ENCODE data around the gene ELOVL2.
"Not testable (repeated sequence)": the region's sequence is repeated elsewhere in the genome, so short reads cannot be mapped to it uniquely, and the experiment has no call there.

The ELOVL2 gene

GRCh38 chr6:11021003-11021402 is 23.1 kb downstream of the ELOVL2 start:
- DNase-seq, result no peak

GRCh38 chr6:11018225-11018624 is 25.9 kb downstream of the ELOVL2 start:
- no peak for DNase-seq

GRCh38 chr6:11017090-11017489 is 27.0 kb downstream of the ELOVL2 start:
- no peak for DNase-seq

- DNase-seq, result no peak
Observed at GRCh38 chr6:11016452-11016851, 27.7 kb downstream of the ELOVL2 start.

DNA sequence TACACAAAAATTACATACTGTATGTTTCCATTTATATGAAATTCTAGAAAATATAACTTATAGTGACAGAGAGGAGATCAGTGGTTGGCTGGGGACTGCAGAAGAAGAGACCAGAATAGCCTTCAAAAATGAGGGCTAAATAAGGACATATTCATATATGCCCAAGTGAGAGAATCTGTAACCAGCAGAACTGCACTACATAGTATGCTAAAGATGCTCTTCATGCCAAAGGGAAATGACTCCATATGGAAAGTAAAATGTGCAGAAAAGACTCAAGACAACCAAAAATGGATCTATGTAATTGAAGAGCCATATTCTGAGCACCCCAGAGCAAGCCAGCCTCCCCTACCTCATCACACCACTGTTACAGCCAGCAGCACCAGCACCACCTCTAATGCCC is 29.0 kb downstream of the ELOVL2 start:
- DNase-seq, result no peak

DNA sequence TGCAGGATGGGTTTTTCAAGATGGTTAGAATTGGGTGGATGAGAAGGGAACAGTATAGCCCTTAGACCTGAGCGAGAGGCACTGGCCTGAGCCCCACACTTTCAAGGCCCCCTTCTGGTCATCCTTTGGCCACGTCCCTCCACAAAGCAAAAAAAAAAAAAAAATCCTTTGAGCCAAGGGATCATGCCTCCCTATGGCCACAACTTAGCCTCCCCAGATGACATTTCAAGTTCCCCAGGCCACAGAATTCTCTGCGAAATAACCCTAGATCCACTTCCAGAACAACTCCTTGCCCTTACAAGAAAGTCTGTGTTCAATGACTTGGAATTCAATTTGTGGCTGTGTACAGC is 30.4 kb downstream of the ELOVL2 start:
- no peak for DNase-seq

GRCh38 chr6:11012976-11013720 is 31.0 kb downstream of the ELOVL2 start:
- no peak for DNase-seq

DNA sequence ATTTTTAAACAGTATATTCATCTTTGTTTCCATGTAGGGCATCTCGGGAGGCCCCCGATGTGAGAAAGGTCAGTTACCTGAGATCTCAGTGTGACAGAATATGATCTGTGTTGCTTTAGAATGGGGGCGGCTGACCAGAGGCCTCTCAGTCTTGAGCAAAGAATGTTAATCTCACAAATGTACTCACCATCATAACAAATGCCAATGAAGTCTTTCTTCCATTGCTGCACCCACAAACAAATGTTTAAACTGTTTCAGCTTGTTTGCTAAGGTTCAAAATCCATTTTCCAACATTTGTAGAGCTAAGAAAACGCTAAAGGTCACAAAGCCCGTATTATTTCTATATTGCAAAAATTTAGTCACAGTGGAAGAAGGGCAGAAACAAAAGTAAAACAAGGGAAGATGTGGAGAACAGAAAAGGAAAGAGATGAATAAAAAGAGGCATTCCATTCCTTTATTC is 31.8 kb downstream of the ELOVL2 start:
- DNase-seq, result no peak

DNA sequence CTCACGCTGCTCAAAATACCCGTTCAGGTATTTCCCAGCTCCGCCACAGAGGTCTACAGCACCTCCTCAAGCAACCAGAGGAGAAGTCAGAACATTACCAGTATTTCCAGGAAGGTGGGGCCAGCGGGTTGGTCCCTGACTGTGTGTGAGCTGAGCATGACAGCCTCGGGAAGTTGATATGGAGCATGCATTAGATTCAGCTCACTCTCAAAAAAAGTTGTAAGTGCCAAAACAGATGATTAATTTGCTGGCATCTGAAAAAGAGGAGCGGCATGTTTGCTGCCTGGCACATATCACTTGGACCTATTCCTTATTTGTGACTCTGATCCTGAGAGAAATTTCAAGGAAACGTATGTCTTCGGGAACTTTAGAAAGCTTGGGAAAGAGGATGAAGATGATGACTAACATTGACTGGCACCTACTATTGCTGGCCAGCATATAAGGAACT is 32.3 kb downstream of the ELOVL2 start:
- DNase-seq, result peak; percentile 24

GRCh38 chr6:11009353-11009752 is 34.8 kb downstream of the ELOVL2 start:
- DNase-seq, result peak; percentile 84

- peak; percentile 50 for DNase-seq
Observed at GRCh38 chr6:11008821-11009220, 35.3 kb downstream of the ELOVL2 start.

DNA sequence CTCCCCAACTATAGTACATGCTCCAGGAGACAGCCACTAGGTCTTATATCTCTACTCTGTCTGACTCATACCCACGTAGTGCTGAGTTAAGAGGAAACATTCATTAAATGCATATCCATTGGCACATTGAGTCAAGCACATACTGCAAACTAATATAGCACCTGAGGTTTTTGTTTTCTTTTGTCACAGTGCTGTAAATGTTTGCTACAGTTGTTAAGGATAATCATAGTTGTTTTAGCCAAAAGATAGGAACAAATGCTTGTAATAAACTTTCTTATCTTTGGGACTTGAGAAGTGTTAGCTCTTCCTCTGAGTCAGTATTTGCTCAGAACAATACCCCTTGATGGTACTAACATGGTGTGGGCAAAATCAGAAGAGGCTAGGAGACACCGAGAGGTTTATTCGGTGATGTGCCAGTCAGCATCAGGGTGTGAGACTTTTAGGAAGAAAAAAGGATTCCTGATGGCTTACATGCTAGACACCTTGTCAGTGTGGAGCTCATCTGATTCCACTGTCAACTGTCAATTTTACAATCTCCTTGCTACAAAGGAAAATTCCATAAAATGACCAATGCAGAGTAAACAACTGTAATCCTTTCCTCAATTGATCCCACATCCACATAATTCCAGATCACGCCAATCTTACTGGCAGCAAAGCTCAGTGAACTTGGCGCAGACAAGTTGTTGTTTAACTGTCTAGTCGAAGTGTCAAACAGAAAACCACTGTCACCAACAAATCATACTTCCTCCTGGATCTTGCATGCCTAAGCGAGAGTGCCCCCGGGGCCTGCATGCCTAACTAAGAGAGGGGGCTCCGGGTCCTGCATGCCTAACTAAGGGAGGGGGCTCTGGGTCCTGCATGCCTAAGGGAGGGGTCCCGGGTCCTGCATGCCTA is 36.1 kb downstream of the ELOVL2 start:
- peak; percentile 37 for DNase-seq

DNA sequence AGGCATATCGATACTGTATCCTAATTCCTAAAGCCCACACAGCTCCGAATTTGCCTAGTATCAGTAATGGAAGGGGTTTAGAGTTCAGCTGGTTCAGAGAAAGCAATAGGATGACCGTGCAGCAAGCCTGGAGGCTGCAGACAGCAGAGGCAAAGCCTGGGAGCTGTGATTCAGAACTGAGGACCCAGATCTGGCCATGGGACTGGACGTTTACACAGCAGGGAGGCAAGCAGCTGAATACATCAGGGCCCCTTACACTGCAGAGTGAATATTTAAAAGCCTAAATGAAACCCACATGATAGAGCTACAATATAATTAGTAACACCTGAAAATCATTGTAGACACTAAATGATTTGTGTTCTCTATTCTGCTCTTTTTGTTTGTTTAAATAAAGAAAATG is 38.0 kb downstream of the ELOVL2 start:
- peak; percentile 79 for DNase-seq

DNA sequence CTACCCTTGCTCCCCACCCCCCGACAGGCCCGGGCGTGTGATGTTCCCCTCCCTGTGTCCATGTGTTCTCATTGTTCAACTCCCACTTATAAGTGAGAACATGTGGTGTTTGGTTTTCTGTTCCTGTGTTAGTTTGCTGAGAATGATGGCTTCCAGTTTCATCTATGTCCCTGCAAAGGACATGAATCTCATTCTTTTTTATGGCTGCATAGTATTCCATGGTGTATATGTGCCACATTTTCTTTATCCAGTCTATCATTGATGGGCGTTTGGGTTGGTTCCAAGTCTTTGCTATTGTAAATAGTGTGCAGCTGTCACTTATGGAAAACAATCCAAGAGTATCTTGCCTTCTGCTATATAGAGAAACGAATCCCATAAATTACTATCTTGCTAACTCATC is 40.8 kb downstream of the ELOVL2 start:
- not testable (repeated sequence) for DNase-seq

- DNase-seq, result no peak
Observed at GRCh38 chr6:11002176-11002575, 41.9 kb downstream of the ELOVL2 start.

DNA sequence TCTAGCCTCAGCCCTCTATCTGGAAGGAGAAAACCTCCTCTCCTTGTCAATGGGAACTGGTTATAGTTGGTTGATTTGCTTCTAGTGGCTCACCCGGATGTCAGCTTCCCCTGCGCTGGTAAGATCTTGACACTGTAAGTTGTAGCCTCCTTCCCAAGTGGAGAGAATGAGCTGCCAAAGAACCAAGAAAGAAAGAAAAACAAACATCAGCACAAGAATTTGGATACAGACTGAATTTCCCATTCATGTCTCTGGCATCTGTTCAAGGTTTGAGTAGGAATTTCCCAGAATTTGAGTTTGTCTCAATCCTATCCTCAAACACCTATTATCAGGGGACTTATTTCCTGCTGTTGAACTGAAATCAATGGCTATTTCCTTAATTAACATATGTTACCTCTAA is 44.1 kb downstream of the ELOVL2 start:
- DNase-seq, result peak; percentile 83

- no peak for DNase-seq
Observed at GRCh38 chr6:10995114-10995707, 48.9 kb downstream of the ELOVL2 start.

- DNase-seq, result no peak
Observed at GRCh38 chr6:10993896-10994295, 50.2 kb downstream of the ELOVL2 start.

- no peak for DNase-seq
Observed at GRCh38 chr6:10991115-10991514, 53.0 kb downstream of the ELOVL2 start.

DNA sequence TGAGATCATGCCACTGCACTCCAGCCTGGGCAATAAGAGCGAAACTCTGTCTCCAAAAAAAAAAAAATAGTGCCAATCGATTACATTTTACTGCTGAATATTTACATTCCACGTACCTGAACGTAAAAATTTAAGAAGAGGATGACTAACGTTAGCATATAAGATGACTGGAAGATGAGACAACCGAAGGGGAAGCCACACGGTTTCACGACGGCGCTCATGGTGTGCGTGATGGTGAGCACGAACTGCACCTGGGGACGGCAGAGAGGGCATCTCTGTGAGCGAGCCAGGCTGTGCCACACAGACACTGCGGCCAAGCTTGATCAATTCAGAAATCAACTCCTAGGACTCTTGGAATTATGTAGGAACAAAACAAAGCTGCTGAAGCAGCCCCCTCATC is 54.5 kb downstream of the ELOVL2 start:
- no peak for DNase-seq

DNA sequence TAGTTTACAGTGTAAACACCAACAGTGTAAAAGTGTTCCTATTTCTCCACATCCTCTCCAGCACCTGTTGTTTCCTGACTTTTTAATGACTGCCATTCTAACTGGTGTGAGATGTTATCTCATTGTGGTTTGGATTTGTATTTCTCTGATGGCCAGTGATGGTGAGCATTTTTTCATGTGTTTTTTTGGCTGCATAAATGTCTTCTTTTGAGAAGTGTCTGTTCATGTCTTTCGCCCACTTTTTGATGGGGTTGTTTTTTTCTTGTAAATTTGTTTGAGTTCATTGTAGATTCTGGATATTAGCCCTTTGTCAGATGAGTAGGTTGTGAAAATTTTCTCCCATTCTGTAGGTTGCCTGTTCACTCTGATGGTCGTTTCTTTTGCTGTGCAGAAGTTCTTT is 59.1 kb downstream of the ELOVL2 start:
- DNase-seq, result not testable (repeated sequence)

DNA sequence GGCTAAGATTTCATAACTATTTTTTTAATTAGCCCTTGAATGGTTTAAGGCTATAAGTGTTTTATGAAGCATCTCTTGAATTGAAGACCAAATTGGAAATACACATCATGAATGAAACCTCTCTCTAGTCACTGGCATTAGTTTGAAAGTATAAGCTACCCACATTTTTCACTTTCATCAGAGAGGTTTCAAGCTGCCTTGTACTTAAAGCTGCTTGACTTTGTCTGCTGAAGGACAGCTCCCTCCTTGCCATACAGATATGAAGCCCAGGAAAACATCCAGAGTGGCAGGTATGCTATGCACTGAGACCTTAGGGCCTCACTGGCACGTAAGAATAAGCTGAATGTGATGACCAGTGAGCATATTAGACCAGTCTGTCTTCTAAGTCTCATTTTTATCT is 62.7 kb downstream of the ELOVL2 start:
- DNase-seq, result no peak

DNA sequence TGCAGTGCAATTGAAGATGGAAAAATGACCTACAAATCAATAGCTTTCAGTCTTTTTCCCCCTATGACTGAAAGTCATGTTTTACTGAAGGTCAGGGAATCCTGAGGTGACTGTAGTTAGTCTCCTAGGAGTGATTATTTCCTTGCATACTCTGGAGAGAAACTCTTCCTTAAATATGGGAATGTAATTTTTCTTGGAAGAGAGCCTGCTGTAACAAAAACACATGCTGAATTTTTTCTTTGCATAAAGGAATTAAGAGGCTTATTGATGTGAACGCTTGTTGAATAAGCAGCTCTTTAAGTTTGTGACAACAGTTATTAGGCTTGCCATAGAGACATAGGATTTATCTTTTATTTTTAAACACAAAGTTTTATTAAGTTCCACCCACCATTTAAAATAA is 64.5 kb downstream of the ELOVL2 start:
- DNase-seq, result peak; percentile 62

Data from fibroblast of skin of scalp (primary cell).